GM23338 (cell line): ENCODE results near the gene DAZAP1. TPM values are rescaled to one million over a fixed set of nuclear protein-coding genes. Genes with fewer than 3 reads are reported as not detected.

Experiments used
- ATAC-seq: fragments of 200-7000 bp; cut with Tn5 transposase; 3 replicates; pipeline ENCODE4 v1.9.1; 2020
- DNase-seq: peaks from one replicate; pipeline ENCODE4 v3.0.0-alpha.2; 2015; ENCODE audit warnings: low spot score
- H2AFZ ChIP-seq: fragments of 200-600 bp; sonication (generic); 2 replicates; pipeline ENCODE4 v1.8.0; 2016; ENCODE audit warnings: antibody characterized with exemption, mild to moderate bottlenecking, moderate library complexity
- H3F3A ChIP-seq: fragments of 200-600 bp; sonication (generic); replicated peaks from 2 replicates; pipeline ENCODE4 v1.8.0; 2017; ENCODE audit warnings: antibody characterized with exemption, mixed run types, low read depth
- H3K27ac ChIP-seq: fragments of 200-600 bp; sonication (generic); 2 replicates; pipeline ENCODE4 v1.6.1; 2016; ENCODE audit warnings: low read depth
- H3K27me3 ChIP-seq: fragments of 200-600 bp; sonication (generic); 2 replicates; pipeline ENCODE4 v1.8.0; 2016; ENCODE audit warnings: mild to moderate bottlenecking, mixed run types, moderate library complexity; ENCODE audit not compliant: insufficient read depth
- H3K36me3 ChIP-seq: fragments of 200-600 bp; sonication (generic); 2 replicates; pipeline ENCODE4 v1.8.0; 2016; ENCODE audit warnings: mild to moderate bottlenecking; ENCODE audit not compliant: insufficient read depth
- H3K4me1 ChIP-seq: fragments of 200-600 bp; sonication (generic); 2 replicates; pipeline ENCODE4 v1.8.0; 2016; ENCODE audit warnings: mild to moderate bottlenecking, moderate library complexity; ENCODE audit not compliant: insufficient read depth
- H3K4me2 ChIP-seq: fragments of 200-600 bp; sonication (generic); 2 replicates; pipeline ENCODE4 v1.7.1; 2017; ENCODE audit warnings: mixed run types
- H3K4me3 ChIP-seq: fragments of 200-600 bp; sonication (generic); 2 replicates; pipeline ENCODE4 v1.6.1; 2016; ENCODE audit warnings: mixed run types
- H3K79me2 ChIP-seq: fragments of 200-600 bp; sonication (generic); replicated peaks from 2 replicates; pipeline ENCODE4 v1.8.0; 2017; ENCODE audit warnings: mild to moderate bottlenecking; ENCODE audit not compliant: insufficient read depth
- H3K9me2 ChIP-seq: fragments of 200-600 bp; sonication (generic); 2 replicates; pipeline ENCODE4 v1.8.0; 2017; ENCODE audit not compliant: insufficient read depth
- H4K20me1 ChIP-seq: fragments of 200-600 bp; sonication (generic); replicated peaks from 2 replicates; pipeline ENCODE4 v1.8.0; 2017; ENCODE audit warnings: mild to moderate bottlenecking; ENCODE audit not compliant: insufficient read depth
- H3K27ac Mint-ChIP-seq: 2 replicates; pipeline ENCODE4 v1.8.0; 2020; ENCODE audit warnings: inconsistent platforms, mild to moderate bottlenecking, moderate library complexity, mixed read lengths
- H3K27me3 Mint-ChIP-seq: 3 replicates; pipeline ENCODE4 v1.8.0; 2022; ENCODE audit warnings: low read depth, mild to moderate bottlenecking, moderate library complexity, mixed read lengths, inconsistent platforms; ENCODE audit not compliant: insufficient read depth, poor library complexity
- H3K36me3 Mint-ChIP-seq: 3 replicates; pipeline ENCODE4 v1.8.0; 2021; ENCODE audit warnings: low read depth, mild to moderate bottlenecking, inconsistent platforms, moderate library complexity, mixed read lengths
- H3K4me1 Mint-ChIP-seq: 3 replicates; pipeline ENCODE4 v1.8.0; 2020; ENCODE audit warnings: mild to moderate bottlenecking, inconsistent platforms, mixed read lengths
- H3K4me3 Mint-ChIP-seq: 3 replicates; pipeline ENCODE4 v1.8.0; 2021; ENCODE audit warnings: moderate library complexity, mild to moderate bottlenecking, inconsistent platforms, mixed read lengths
- H3K9me3 Mint-ChIP-seq: 3 replicates; pipeline ENCODE4 v1.8.0; 2020; ENCODE audit warnings: moderate library complexity, mild to moderate bottlenecking, inconsistent platforms, mixed read lengths
- CREB1 ChIP-seq: fragments of 250-450 bp; sonication (Bioruptor Pico); IDR thresholded peaks from 2 replicates; pipeline ENCODE4 v1.5.0; 2020; ENCODE audit warnings: low read depth, mild to moderate bottlenecking, moderate library complexity
- CTCF ChIP-seq, 2 experiments: fragments of 200-600 bp in 1 of 2; sonication (generic) in 1 of 2; conservative IDR thresholded peaks; 2 replicates each; pipeline versions ENCODE4 v1.5.1 to v1.6.1; 2016 to 2017; ENCODE audit warnings: antibody characterized with exemption in 2 of 2, low read depth in 2 of 2, mild to moderate bottlenecking in 2 of 2, moderate library complexity in 1 of 2
- EZH2 ChIP-seq: fragments of 200-600 bp; sonication (generic); IDR thresholded peaks from one replicate; pipeline ENCODE4 v1.8.0; 2017; ENCODE audit warnings: antibody characterized with exemption, mild to moderate bottlenecking, low read depth; ENCODE audit not compliant: unreplicated experiment
- EZH2phosphoT487 ChIP-seq: fragments of 200-600 bp; sonication (generic); IDR thresholded peaks from one replicate; pipeline ENCODE4 v1.8.1; 2018; ENCODE audit warnings: antibody characterized with exemption; ENCODE audit not compliant: unreplicated experiment
- JUNB ChIP-seq: IDR thresholded peaks from one replicate; pipeline ENCODE4 v1.6.1; 2016; ENCODE audit warnings: antibody characterized with exemption; ENCODE audit not compliant: unreplicated experiment
- POLR2AphosphoS5 ChIP-seq: IDR thresholded peaks from 2 replicates; pipeline ENCODE4 v1.6.1; 2016; ENCODE audit warnings: antibody characterized with exemption, low read depth
- STAT1 ChIP-seq: IDR thresholded peaks from one replicate; pipeline ENCODE4 v1.6.1; 2016; ENCODE audit warnings: antibody characterized with exemption; ENCODE audit not compliant: unreplicated experiment
- ZNF114 ChIP-seq: fragments of 250-450 bp; sonication (Bioruptor Pico); IDR thresholded peaks from 2 replicates; pipeline ENCODE4 v1.5.0; 2020; ENCODE audit warnings: mild to moderate bottlenecking, moderate library complexity
- ZNF331 ChIP-seq: fragments of 250-450 bp; sonication (Bioruptor Pico); IDR thresholded peaks from 2 replicates; pipeline ENCODE4 v1.5.0; 2020; ENCODE audit warnings: low read depth, mild to moderate bottlenecking, moderate library complexity
- polyA plus RNA-seq: library from polyadenylated mRNA; unstranded; fragments of >200 nt; fragmentation: Nextera tagmentation; extraction: Ambion mirVana; gene quantifications from 2 replicates; pipeline ENCODE4 v1.2.1, GENCODE V29; 2016
- total RNA-seq: library from RNA; depleted of rRNA; stranded (reverse); fragments of >200 nt; shearing (Covaris generic); gene quantifications from 2 replicates; pipeline ENCODE4 v1.2.3, GENCODE V29; 2014
- TF ChIP-seq, protein P1 (sequence below): IDR thresholded peaks from one replicate; pipeline ENCODE4 v1.6.1; 2018; ENCODE audit warnings: antibody characterized with exemption; ENCODE audit not compliant: unreplicated experiment

Gene DAZAP1
- total and polyA plus RNA-seq, 2 experiments from 2014 or later = 44.1 to 194 TPM

GRCh38 chr19:1410789-1411188 is 3.4 kb downstream of the DAZAP1 start:
- peaks cover 10% of the 10 kb centered on the region for H3F3A ChIP-seq
- Mint-ChIP-seq H3K27me3 (peaks cover 30% of the 10 kb centered on the region), H3K36me3 (peaks cover 32% of the 10 kb centered on the region), H3K9me3 (no peaks in the 10 kb centered on the region), H3K27ac (peak overlapping the region; percentile 78), H3K4me3 (peak overlapping the region; percentile 95), H3K4me1 (peaks cover 48% of the 10 kb centered on the region)
- H2AFZ ChIP-seq = no peak overlapping the region
- no peaks in the 10 kb centered on the region for H3K27me3 ChIP-seq
- peak overlapping the region; percentile 96; the same call in 1 of the 2 replicates for H3K4me2 ChIP-seq
- no peaks in the 10 kb centered on the region for H3K9me2 ChIP-seq
- peak overlapping the region; percentile 85 for H3K27ac ChIP-seq
- DNase-seq (no peak), ATAC-seq (no peak)
- peaks cover 49% of the 10 kb centered on the region for H4K20me1 ChIP-seq
- TF ChIP-seq EZH2phosphoT487 (no peak), STAT1 (no peak), CTCF (conservative IDR thresholded peaks at IDR 0.05; ENCODE audit: low read depth in 2 of 2) (no peak), ZNF331 (CRISPR knock-in tag) (no peak), JUNB (no peak), ZNF114 (CRISPR knock-in tag) (no peak), POLR2AphosphoS5 (no peak), EZH2 (no peak), CREB1 (CRISPR knock-in tag) (no peak)
- TF ChIP-seq, protein P1, sequence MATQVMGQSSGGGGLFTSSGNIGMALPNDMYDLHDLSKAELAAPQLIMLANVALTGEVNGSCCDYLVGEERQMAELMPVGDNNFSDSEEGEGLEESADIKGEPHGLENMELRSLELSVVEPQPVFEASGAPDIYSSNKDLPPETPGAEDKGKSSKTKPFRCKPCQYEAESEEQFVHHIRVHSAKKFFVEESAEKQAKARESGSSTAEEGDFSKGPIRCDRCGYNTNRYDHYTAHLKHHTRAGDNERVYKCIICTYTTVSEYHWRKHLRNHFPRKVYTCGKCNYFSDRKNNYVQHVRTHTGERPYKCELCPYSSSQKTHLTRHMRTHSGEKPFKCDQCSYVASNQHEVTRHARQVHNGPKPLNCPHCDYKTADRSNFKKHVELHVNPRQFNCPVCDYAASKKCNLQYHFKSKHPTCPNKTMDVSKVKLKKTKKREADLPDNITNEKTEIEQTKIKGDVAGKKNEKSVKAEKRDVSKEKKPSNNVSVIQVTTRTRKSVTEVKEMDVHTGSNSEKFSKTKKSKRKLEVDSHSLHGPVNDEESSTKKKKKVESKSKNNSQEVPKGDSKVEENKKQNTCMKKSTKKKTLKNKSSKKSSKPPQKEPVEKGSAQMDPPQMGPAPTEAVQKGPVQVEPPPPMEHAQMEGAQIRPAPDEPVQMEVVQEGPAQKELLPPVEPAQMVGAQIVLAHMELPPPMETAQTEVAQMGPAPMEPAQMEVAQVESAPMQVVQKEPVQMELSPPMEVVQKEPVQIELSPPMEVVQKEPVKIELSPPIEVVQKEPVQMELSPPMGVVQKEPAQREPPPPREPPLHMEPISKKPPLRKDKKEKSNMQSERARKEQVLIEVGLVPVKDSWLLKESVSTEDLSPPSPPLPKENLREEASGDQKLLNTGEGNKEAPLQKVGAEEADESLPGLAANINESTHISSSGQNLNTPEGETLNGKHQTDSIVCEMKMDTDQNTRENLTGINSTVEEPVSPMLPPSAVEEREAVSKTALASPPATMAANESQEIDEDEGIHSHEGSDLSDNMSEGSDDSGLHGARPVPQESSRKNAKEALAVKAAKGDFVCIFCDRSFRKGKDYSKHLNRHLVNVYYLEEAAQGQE = no peak
- peaks cover 26% of the 10 kb centered on the region for H3K4me1 ChIP-seq
- H3K4me3 ChIP-seq = 0 out of 2 replicates have a peak overlapping the region, but pooled peaks have one; percentile 17
- no peaks in the 10 kb centered on the region for H3K36me3 ChIP-seq
- peaks cover 80% of the 10 kb centered on the region for H3K79me2 ChIP-seq
